Measurements from ENCODE around the gene MEST.
"Not testable (repeated sequence)": the region's sequence is repeated elsewhere in the genome, so short reads cannot be mapped to it uniquely, and the experiment has no call there.

MEST gene

GRCh38 chr7:130486114-130486953 is 5.6 kb upstream of the MEST start:
- peak; percentile 72 for DNase-seq

GRCh38 chr7:130486954-130487436 is 4.9 kb upstream of the MEST start:
- no peak for DNase-seq

GRCh38 chr7:130488392-130489139 is 3.3 kb upstream of the MEST start:
- no peak for DNase-seq

- DNase-seq: no peak
These were observed 2.5 kb upstream of the MEST start for GRCh38 chr7:130489140-130489983.

- DNase-seq: no peak
These were observed 1.5 kb upstream of the MEST start for GRCh38 chr7:130490311-130490791.

- peak; percentile 27 for DNase-seq
These were observed 739 bp upstream of the MEST start for GRCh38 chr7:130490888-130491804.

GRCh38 chr7:130492523-130493274 is 814 bp downstream of the MEST start:
- no peak for DNase-seq

GRCh38 chr7:130493275-130493873 is 1.5 kb downstream of the MEST start:
- no peak for DNase-seq

GRCh38 chr7:130494431-130494858 is 2.6 kb downstream of the MEST start:
- DNase-seq: no peak

GRCh38 chr7:130500463-130500862 is 8.6 kb downstream of the MEST start:
- DNase-seq: no peak

GRCh38 chr7:130500910-130501309 is 9.0 kb downstream of the MEST start:
- no peak for DNase-seq

GRCh38 chr7:130505753-130506152 is 13.9 kb downstream of the MEST start:
- no peak for DNase-seq

- no peak for DNase-seq
These were observed 14.5 kb downstream of the MEST start for GRCh38 chr7:130506358-130506757.

GRCh38 chr7:130512038-130512437 is 20.2 kb downstream of the MEST start:
- DNase-seq: not testable (repeated sequence)

GRCh38 chr7:130513447-130513846 is 21.6 kb downstream of the MEST start:
- no peak for DNase-seq

GRCh38 chr7:130515315-130516040 is 23.6 kb downstream of the MEST start:
- no peak for DNase-seq

- no peak for DNase-seq
These were observed 29.5 kb downstream of the MEST start for GRCh38 chr7:130521258-130521951.

- not testable (repeated sequence) for DNase-seq
These were observed 31.7 kb downstream of the MEST start for GRCh38 chr7:130523519-130524125.

- no peak for DNase-seq
These were observed 32.7 kb downstream of the MEST start for GRCh38 chr7:130524628-130525027.
